Stimulated activated CD4-positive, alpha-beta T cell treated with anti-CD3 and anti-CD28 coated beads, Interleukin-15, amount 100 ng/mL, for 48 hours (primary cell): ENCODE data around the gene WWOX.
A peak's percentile ranks its signal among the peaks of the same experiment; 100 is the strongest.

ENCODE experiments used
- DNase-seq, 2 donors: peaks; one replicate each; pipeline ENCODE4 v3.0.0-alpha.2; 2020; ENCODE audit warnings: low read depth in 2 of 2

WWOX gene

GRCh38 chr16:78990309-78990701 is 890.9 kb downstream of the WWOX start:
- DNase-seq, result no peak

- DNase-seq, result no peak
These were observed 892.5 kb downstream of the WWOX start for GRCh38 chr16:78992001-78992400.

GRCh38 chr16:78993346-78993745 is 893.9 kb downstream of the WWOX start:
- DNase-seq, result no peak

- no peak for DNase-seq
These were observed 894.8 kb downstream of the WWOX start for GRCh38 chr16:78994135-78994745.

- no peak for DNase-seq
These were observed 896.0 kb downstream of the WWOX start for GRCh38 chr16:78995441-78995840.

- no peak for DNase-seq
These were observed 897.3 kb downstream of the WWOX start for GRCh38 chr16:78996790-78997189.

GRCh38 chr16:78998879-78999278 is 899.4 kb downstream of the WWOX start:
- no peak for DNase-seq

GRCh38 chr16:79001156-79001967 is 901.9 kb downstream of the WWOX start:
- no peak for DNase-seq

- DNase-seq, result no peak
These were observed 903.7 kb downstream of the WWOX start for GRCh38 chr16:79003026-79003609.

- DNase-seq, result no peak
These were observed 904.9 kb downstream of the WWOX start for GRCh38 chr16:79004309-79004708.

- DNase-seq, result no peak
These were observed 905.6 kb downstream of the WWOX start for GRCh38 chr16:79005096-79005495.

GRCh38 chr16:79006206-79006605 is 906.8 kb downstream of the WWOX start:
- DNase-seq, result no peak

GRCh38 chr16:79006765-79007164 is 907.3 kb downstream of the WWOX start:
- DNase-seq, result no peak

- no peak for DNase-seq
These were observed 908.2 kb downstream of the WWOX start for GRCh38 chr16:79007614-79008013.

GRCh38 chr16:79008036-79008868 is 908.8 kb downstream of the WWOX start:
- peak in 1 of 2 donors; percentile 27 for DNase-seq

GRCh38 chr16:79008869-79009179 is 909.4 kb downstream of the WWOX start:
- no peak for DNase-seq

GRCh38 chr16:79009896-79010295 is 910.4 kb downstream of the WWOX start:
- DNase-seq, result no peak

GRCh38 chr16:79011282-79011681 is 911.8 kb downstream of the WWOX start:
- DNase-seq, result no peak

GRCh38 chr16:79012671-79013434 is 913.4 kb downstream of the WWOX start:
- no peak for DNase-seq

- no peak for DNase-seq
These were observed 914.6 kb downstream of the WWOX start for GRCh38 chr16:79013930-79014660.
